HUES6 (cell line): ENCODE results near the gene GNG7.

ENCODE experiments used
- H3K27ac ChIP-seq: 2 replicates; pipeline ENCODE4 v1.7.0; 2013; ENCODE audit warnings: low read depth, mild to moderate bottlenecking, low read length, inconsistent platforms
- H3K27me3 ChIP-seq: 2 replicates; pipeline ENCODE4 v1.6.1; 2013; ENCODE audit warnings: low read length; ENCODE audit not compliant: control insufficient read depth, insufficient read depth
- H3K36me3 ChIP-seq: 2 replicates; pipeline ENCODE4 v1.6.1; 2013; ENCODE audit warnings: low read length; ENCODE audit not compliant: control insufficient read depth, insufficient read depth
- H3K4me1 ChIP-seq: 2 replicates; pipeline ENCODE4 v1.6.1; 2013; ENCODE audit warnings: low read length; ENCODE audit not compliant: control insufficient read depth, insufficient read depth
- H3K4me3 ChIP-seq: 2 replicates; pipeline ENCODE4 v1.5.1; 2013; ENCODE audit warnings: low read depth, low read length
- H3K9ac ChIP-seq: one replicate; pipeline ENCODE4 v1.6.1; 2013; ENCODE audit warnings: mild to moderate bottlenecking, low read length
- H3K9me3 ChIP-seq: 2 replicates; pipeline ENCODE4 v1.6.1; 2013; ENCODE audit warnings: low read depth, low read length; ENCODE audit not compliant: control insufficient read depth, insufficient read depth

The GNG7 gene

DNA sequence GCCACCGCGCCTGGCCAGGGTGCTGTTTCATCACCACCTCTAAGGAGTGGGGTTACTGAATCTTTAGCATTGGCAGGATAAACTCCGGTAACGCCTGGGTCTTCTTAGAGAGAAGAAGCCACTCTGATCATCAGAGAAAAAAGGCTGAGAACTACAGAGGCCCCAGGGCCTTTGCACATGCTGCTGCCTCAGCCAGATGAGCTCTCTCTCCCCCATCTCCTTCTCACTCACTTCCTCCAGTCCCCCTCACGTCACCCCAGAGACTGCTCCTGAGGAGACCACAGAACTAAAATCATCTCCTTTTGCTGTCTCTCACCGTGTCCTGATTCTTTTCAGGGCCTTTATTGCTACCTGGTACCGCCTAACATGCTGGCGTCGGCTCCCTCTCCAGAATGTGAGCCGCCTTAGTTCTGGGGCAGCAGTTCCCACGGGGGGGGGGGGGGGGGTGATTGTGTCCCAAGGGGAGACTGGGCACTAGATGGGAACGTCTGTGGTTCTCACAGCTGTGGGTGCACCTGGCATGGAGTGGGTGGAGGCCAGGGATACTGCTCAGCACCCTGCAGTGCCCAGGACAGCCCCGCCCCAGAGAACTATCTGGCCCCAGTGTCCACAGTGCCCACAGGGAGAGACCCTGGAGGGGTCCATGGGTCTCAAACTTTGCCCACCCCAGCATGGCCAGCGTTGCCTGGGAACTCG is 23.8 kb upstream of the GNG7 start:
- 0 out of 2 replicates have a peak overlapping the region, but pooled peaks have one; percentile 3 for H3K4me3 ChIP-seq
- peaks cover 28% of the 10 kb centered on the region for H3K27me3 ChIP-seq
- peaks cover 15% of the 10 kb centered on the region for H3K4me1 ChIP-seq
- no peak overlapping the region for H3K27ac ChIP-seq
- no peaks in the 10 kb centered on the region for H3K9me3 ChIP-seq
- no peak overlapping the region for H3K9ac ChIP-seq
- no peaks in the 10 kb centered on the region for H3K36me3 ChIP-seq

DNA sequence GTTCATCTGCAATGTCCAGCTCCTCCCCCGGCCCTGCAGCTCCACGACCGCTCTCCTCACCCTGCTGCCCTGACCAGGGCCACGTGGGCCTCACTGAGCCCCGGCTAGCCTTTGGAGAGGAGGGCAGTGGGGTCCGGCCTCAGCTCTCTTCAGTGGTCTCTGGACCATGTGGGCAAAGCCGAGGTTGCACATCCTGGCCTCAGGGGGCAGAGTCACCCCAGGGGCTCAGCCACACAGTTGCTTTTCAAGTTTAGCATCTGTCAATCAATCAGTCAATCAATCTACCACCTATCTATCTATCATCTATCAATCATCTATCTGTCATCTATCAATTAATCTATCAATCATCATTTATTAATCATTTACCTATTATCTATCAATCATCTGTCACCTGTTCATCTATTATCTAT is 21.7 kb upstream of the GNG7 start:
- H3K9ac ChIP-seq: no peak overlapping the region

DNA sequence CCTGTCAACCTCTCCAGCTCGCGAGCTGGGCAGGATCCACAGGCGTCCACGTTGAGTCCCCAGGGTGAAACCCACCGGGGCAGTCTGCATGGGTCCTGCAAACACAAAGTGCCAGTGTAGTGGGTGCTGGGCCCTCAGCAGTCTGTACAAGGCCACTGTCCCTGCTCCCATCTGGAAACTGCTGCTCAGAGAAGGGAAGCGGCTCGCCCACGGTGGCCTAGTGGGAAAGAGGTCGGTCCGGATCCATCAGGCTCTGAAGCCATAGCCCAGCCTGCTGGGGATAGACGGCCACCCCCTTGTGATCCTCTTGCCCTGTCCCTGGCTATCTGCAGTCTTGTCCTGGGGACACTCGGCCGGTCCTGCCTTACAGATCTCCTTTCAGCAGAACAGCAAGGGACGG is 21.3 kb upstream of the GNG7 start:
- H3K9ac ChIP-seq: no peak overlapping the region
- H3K9me3 ChIP-seq: no peaks in the 10 kb centered on the region
- H3K4me1 ChIP-seq: peaks cover 23% of the 10 kb centered on the region
- H3K4me3 ChIP-seq: no peak overlapping the region
- peaks cover 28% of the 10 kb centered on the region for H3K27me3 ChIP-seq
- H3K36me3 ChIP-seq: no peaks in the 10 kb centered on the region
- no peak overlapping the region for H3K27ac ChIP-seq

More for the DNA sequence above, 21.7 kb upstream of the GNG7 start:
- no peaks in the 10 kb centered on the region for H3K9me3 ChIP-seq
- peaks cover 23% of the 10 kb centered on the region for H3K4me1 ChIP-seq
- no peak overlapping the region for H3K27ac ChIP-seq
- no peaks in the 10 kb centered on the region for H3K36me3 ChIP-seq
- peaks cover 28% of the 10 kb centered on the region for H3K27me3 ChIP-seq
- no peak overlapping the region for H3K4me3 ChIP-seq

DNA sequence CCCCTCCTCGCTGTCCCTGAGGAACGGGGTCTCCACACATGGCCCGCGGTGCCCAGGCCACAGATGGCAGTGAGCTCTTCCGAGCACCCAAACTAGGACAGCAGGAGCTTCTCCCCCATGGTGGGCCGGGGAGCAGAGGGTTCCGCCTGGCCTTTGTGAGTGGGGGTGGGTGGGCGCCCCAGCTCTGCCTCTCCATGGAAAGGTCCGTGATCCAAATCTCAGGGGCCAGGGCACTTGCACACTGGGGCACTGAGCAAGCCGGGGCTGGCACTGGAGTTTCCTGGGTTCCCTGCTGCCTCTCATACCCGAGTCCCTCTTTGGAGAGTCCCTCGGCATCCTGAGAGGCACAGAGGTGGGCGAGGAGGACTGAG is 20.8 kb upstream of the GNG7 start:
- Histone ChIP-seq H3K4me1 (peaks cover 23% of the 10 kb centered on the region), H3K27me3 (peaks cover 28% of the 10 kb centered on the region), H3K9me3 (no peaks in the 10 kb centered on the region), H3K9ac (no peak overlapping the region), H3K36me3 (no peaks in the 10 kb centered on the region), H3K27ac (no peak overlapping the region), H3K4me3 (no peak overlapping the region)

DNA sequence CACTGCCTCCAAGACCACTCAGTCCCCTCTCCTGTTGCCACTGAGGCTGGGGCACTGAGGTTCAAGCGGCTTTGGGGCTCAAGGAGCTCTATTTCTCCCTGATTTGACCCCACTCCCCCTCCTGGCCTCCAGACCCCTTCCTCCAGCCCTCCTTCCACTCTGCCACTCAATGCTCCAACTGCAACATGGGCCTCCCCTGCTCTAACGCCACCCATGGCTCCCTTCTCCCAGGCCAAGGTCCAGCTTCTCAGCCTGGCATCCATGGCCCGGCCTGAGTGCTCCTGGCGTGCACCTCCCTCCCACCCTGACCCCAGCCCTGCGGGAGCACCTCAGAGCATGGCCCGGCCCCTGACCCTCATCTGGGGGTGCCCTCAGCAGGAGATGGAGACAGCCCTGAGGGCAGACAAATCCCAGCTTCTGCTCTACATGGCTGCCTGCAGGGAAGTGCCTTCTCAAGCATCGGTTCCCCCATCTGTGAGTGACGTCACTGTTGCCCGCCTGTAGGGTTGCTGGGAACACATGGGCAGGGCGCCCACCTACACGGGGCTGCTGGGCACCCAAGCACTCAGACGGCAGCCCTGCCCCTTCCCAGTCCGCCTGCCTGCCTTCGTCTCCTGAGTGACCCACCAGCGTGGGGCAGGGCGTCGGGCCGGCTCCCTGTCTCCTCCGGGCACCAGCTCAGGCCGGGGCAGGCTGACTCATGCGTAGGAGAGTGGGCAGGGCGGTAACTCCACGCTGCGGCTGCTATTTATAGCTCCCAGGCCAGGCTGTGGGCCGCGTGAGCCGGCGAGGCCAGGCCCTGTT is 20.2 kb upstream of the GNG7 start:
- H3K9ac ChIP-seq: no peak overlapping the region
- no peak overlapping the region for H3K27ac ChIP-seq
- H3K27me3 ChIP-seq: peaks cover 28% of the 10 kb centered on the region
- no peaks in the 10 kb centered on the region for H3K36me3 ChIP-seq
- no peak overlapping the region for H3K4me3 ChIP-seq
- no peaks in the 10 kb centered on the region for H3K9me3 ChIP-seq
- peaks cover 23% of the 10 kb centered on the region for H3K4me1 ChIP-seq

DNA sequence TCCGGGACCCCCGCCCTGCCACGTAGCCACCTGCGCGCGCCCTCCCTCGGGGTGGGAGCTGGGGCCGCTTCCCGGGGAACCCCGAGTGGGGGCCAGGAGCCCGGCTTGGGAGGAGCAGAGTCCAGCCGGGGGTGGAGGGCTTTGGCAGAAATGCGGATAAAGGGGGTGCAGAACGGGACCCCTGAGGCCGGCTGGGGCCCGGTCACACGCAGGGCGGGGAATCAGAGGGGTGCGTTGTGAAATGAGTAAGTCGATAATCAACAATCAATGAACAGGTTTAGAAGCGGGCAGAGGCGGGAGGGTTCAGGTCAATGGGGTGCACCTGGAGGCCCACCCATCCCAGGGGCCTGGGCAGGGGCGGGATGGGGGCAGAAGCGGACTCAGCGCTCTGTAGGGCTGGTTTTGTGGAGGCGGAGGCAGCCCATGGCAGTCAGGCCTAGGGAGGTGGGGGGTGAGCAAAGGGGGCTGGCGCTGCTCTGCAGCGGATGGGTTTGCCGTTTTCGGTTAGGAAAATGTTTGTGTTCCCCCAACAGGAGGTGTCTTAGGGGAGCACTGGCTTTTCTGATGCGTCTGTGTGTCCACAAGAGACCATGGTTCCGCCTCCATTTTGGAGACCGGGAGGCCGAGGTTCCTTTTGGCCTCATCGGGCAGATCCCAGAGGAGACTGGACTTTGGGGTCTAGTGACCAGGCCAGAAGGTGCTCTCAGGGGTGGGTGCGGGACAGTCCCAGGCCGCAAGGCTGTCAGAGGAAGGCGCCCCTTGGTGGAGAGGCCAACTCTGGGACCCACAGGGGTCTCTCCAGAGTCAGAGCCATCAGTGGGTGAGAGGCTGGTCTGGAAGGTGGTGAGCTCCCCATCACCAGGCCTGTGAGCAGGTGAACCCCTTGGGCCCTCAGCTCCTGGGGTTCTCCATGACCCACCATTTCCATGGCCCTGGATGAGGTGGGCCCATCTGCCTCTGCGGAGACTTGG is 19.4 kb upstream of the GNG7 start:
- no peak overlapping the region for H3K27ac ChIP-seq
- H3K9ac ChIP-seq: peak overlapping the region; percentile 19
- peak overlapping the region; percentile 59 for H3K4me3 ChIP-seq

DNA sequence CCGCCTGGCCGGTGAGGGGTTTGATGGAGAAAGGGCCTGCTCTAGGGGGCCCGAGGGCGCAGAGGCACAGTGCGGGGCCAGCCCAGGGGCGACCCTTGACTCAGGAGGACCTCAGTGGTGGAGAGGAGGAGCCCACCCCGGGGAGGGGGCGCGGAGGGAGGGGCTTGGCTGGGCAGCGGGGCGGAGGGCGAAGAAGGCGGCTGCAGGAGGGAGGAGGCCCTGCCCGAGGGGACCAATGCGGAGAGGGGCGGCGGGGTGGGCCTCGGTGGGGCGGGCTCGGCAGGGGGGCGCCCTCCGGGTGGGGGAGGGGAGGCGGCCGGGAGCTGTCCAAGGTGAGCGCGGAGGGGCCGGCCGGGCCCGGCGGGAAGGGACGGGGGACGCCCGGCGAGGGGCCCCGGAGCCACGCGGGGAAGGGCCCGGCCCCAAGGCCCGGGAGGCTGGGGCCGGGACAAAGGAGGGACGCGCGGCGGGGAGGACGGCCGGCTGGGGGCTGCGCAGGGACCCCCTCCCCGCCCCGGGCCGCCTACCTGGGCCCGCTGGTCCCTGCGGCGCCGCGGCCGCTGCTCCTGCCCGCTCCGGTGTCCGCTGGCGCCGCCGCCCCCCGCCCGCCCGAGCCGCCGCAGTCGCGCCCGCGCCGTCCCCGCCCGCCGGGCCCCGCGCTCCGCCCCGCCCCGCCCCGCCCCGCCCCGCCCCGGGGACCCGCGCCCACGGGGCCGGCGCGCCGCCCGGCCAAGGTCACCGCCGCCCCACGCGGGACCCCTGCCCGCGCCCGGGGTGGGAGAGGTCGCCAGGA is 18.5 kb upstream of the GNG7 start, which contains the start of gene DIRAS1:
Gene DIRAS1, minus strand, starts transcription at position 596 of the 793 bp plus-strand sequence. CDS start 3,566 bp downstream, outside the sequence.
- H3K9ac ChIP-seq: peak within 1 kb of the TSS; percentile 19
- H3K4me1 ChIP-seq: peaks cover 13% of the 10 kb centered on the region; the same call in 1 of the 2 replicates
- peaks cover 17% of the 10 kb centered on the region for H3K27me3 ChIP-seq
- no peaks in the 10 kb centered on the region for H3K36me3 ChIP-seq
- no peaks in the 10 kb centered on the region; the same call in 1 of the 2 replicates for H3K9me3 ChIP-seq
- H3K27ac ChIP-seq: no peak within 1 kb of the TSS; the same call in 1 of the 2 replicates
- H3K4me3 ChIP-seq: peak within 1 kb of the TSS; percentile 60

More for the DNA sequence above, 19.4 kb upstream of the GNG7 start:
- H3K27me3 ChIP-seq: peaks cover 21% of the 10 kb centered on the region
- H3K4me1 ChIP-seq: peaks cover 16% of the 10 kb centered on the region; the same call in 1 of the 2 replicates
- no peaks in the 10 kb centered on the region for H3K9me3 ChIP-seq
- H3K36me3 ChIP-seq: no peaks in the 10 kb centered on the region

DNA sequence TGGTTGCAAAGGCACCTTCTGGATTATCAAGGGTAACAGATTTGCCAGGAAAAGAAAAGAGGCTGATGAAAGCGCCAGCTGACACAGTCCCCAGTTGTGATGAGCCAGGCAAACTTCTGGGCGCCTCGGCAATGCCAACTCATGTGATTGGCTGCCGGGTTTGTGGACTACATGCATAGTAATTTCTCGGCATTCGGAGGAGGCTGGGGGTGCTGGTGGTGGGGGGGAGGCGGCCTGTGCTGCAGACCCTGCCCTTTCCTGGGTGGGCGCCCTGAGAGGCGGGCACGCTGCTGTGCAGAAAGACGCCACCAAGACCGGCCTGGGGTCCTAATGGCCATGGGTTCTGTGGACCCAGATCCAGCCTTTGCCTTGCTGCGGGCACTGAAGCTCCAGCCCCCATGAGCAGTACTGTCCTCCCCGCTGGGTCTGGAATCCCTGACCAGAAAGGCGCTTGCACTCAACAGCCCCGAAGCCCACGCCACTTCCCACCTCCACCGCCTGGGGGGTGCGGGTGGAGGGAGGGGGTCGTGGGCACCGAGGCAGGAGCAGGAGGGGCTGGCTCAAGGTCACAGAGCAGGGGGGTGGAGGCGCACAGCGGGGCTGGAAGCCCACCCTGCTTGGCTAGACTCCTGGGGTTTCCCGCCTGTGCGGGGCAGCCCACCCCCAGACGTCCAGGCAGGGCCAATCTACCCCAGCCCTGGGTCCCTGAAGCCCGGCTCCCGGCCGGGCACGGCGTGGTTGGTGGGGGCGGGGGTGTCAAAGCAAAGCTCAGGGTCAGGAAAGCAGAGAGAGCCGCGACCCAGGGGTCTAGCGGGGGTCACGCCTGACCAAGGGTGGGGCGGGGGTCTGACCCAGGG is 17.7 kb upstream of the GNG7 start:
- Histone ChIP-seq H3K9me3 (peaks cover 8% of the 10 kb centered on the region), H3K27ac (no peak overlapping the region; the same call in 1 of the 2 replicates), H3K9ac (peak overlapping the region; percentile 49), H3K36me3 (no peaks in the 10 kb centered on the region), H3K4me3 (peak overlapping the region; percentile 60), H3K27me3 (peaks cover 17% of the 10 kb centered on the region), H3K4me1 (peaks cover 13% of the 10 kb centered on the region; the same call in 1 of the 2 replicates)

DNA sequence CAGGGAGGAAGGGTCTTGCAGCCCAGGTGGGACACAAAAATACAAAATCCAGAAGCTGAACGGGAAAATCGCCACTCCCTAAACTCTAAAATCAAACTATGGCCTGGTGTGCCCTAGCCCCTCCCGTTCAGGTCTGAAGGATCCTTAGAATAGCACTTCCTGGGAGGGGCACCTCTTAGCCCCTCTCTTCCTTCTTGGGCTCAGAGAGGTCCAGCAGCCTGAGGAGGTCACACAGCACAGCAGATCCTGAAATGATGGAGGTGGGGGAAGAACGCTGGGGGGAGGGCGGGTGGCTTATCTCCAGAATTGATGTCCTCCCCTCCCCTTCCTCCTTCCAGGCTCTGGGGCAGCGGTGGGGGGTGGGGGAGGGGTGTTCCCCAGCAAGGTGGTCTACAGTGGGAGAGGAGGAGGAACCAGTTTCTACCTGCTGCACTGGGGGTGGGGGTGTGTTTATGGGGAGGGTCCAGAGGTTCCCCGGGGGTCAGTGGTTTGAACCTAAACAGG is 16.8 kb upstream of the GNG7 start:
- Histone ChIP-seq H3K27ac (no peak overlapping the region), H3K9ac (peak overlapping the region; percentile 49), H3K4me1 (peaks cover 13% of the 10 kb centered on the region; the same call in 1 of the 2 replicates), H3K9me3 (peaks cover 13% of the 10 kb centered on the region), H3K4me3 (no peak overlapping the region), H3K36me3 (no peaks in the 10 kb centered on the region), H3K27me3 (peaks cover 17% of the 10 kb centered on the region)
